SH-SY5Y (cell line): ENCODE data around the gene TMEM132C.

Source experiments
- GATA2 ChIP-seq: IDR thresholded peaks from 2 replicates; pipeline ENCODE4 v1.6.1; 2011; ENCODE audit warnings: mild to moderate bottlenecking, low read depth, low read length
- GATA3 ChIP-seq: IDR thresholded peaks from 2 replicates; pipeline ENCODE4 v1.6.1; 2011; ENCODE audit warnings: low read depth, mild to moderate bottlenecking, low read length, moderate library complexity

The TMEM132C gene

DNA sequence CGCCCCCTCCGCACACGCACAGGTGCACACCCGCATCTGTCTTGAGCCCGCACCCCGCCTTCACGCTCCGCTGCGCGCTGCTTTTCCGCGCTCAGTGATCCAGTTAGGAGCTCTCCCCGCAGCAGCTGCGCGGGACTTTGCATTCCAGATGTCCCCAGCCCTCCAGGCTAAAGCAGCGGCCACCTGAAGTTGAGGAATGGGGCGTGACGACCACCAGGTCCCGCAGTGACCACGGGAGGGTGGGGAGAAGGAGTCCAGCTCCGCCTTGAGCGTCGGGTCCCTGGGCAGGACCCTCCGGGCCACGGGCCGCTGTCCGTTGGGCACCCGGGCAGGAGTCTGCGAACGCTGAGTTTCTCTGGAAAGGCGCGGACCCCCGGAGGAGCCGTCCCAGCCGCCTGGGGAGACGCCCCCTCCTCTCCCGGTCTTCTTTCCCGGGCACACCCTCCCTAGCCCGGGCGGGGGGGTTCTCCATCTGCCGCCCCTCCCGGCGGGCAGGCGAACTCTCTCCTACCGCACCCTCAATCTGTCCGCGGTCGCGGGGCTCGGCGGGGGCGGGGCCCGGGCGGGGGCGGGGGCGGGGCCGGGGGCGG is 334 bp upstream of the TMEM132C start:
- TF ChIP-seq GATA3 (no peak), GATA2 (no peak)

DNA sequence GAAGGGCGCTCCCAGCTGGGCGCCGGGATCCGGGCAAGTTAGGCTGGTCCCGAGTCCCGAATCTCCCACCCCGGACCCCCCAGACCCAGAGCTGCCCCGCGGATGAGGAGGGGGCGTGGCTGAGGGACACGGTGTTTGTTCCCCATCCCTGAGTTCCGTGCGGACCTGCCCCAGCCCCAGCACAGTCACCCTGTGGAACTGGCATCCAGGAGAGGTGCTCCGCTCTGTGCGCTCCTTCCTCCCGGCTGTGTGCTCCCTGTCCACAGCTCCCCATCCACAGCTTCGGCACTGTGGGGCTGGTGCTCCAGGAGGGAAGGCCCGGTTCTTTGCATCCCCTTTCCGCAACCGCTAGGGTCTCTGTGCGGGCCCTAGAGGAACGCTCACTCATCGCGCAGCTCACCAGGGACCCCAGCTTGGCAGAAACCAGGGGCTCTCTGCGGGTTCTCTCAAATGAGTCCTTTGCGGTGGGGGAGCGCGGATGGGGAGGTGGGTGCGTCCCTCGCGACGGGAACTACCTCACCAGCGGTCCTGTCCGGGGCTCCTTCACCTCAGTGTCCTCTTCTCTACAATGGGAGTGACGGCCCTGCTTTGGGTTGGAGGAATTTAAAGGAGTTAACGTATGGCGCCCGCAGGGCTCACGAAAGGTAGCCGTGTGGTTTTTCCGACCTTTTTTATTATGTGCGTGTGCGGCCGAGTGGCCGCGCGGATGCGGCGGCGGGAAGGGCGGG is 845 bp downstream of the TMEM132C start:
- no peak for TF ChIP-seq GATA2
- TF ChIP-seq GATA3, result no peak

DNA sequence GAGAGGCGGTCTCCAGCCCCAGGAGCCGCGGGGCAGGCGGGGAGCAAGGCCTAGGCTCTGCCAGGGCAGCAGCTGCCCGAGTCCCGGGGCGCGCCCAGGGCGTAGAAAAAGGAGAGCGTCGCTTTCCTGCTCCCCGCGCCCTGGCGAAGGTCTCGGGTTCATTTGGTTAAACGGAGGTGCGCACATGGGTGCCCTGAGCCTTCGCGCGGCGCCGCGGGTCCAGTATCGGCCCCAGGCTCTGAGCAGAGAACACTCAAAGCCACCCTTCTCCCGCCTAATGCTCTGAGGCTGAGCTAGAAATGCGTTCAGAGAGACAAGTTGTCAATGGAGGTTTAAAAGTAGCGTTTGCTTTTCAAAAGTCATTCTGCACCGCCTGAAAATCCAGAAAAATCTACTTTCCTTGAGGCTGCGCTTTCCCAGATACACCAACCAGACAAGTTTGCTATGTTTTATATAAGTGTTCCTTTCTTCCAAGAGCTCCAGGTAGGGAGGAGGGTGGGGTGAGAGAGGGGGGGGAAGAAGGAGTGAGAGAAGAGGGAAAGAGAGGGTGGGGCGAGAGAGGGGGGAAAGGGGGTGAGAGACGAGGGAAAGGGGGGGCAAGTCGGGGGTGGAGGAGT is 1.5 kb downstream of the TMEM132C start:
- TF ChIP-seq GATA3 (no peak), GATA2 (no peak)

DNA sequence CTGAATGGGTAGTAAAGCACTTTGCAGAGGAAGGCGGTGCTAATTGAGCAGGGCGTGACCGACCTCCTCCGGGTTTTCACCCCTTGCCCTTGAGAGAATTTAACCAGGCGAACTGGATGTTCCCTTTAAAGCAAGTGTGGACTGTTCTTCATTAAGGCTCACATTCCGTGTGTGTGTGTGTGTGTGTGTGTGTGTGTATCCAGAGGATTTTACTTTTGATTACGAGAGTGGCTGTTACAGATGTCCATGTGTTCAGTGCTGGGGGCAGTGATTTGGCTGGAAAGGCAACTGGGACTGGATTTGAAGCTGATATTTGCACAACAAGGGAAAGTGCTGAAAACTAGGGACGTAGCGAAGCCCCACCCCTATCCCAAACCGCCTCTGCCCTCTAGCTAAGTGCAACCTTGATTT is 2.2 kb downstream of the TMEM132C start:
- TF ChIP-seq GATA2 (no peak), GATA3 (no peak)

DNA sequence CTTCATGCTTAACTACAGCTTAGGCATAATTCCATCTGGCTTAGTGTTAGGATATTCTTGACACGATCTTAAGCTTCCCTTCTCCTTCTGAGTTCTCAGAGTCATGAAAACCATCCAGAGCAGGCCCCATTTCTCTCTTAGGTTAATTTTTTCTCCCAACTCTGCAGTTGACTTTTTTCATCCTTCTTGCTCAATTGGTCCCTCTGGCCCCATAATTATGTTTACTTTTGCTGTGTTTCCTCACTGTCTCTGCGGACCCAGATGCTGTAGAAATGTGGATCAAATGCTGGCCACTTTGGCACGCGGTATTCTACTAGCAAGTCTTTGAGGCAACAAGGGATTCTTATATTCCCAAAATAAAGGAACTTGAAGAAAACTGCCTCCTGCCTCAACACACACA is 9.5 kb downstream of the TMEM132C start:
- no peak for TF ChIP-seq GATA3
- TF ChIP-seq GATA2, result no peak

DNA sequence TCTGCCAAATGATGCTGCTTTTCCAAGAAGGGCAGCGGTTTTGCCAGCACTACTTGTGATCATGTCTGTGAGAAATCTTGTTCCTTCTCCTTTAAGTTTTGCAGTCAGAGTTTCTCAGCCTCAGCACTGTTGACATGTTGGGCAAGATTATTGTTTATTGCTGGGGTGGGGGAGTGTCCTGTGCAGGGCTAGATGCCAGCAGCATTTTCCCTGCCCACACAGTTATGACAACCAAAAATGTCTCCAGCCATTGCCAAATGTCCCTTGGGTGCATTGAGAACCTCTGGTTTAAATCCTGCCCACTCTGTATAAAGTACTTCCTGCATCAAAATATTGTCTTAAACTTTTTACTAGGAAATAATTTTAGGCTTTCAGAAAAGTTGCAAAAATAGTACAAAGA is 20.0 kb downstream of the TMEM132C start:
- TF ChIP-seq GATA2 (no peak), GATA3 (no peak)

DNA sequence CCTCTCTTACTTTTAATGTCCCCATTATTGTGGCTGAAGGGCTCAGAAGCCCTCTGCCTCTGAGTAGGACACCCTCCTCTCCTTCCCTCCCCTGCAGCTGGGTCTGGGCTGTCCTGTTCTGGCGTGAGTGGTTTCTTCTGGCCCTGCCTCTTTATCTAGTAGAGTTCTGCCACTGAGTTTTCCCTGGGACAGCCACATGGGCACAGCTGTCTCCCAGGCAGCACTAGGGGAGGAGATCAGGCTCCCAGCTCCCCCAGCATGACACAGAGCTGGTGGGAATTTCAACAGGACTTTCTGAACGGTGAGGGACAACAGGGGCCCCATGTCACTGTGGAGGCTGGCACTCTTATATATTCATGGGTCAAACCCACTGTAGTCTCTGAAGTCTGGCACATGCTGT is 21.4 kb downstream of the TMEM132C start:
- no peak for TF ChIP-seq GATA2
- no peak for TF ChIP-seq GATA3

DNA sequence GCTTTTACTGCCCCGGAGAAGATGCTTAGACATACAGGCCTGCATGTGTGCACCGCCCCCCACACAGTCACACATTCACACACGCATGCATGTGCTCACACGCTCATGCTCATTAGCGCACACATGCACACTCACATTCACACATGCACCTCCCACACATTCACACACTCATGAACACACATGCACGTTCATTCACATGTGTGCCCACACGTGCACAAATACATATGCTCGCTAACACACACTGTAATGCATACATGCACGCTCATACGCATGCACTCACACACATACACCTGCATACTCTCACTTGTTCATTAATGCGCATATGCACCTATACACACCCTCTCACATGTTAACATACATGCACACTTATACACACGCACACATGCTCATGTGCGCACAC is 21.9 kb downstream of the TMEM132C start:
- no peak for TF ChIP-seq GATA2
- TF ChIP-seq GATA3, result no peak

DNA sequence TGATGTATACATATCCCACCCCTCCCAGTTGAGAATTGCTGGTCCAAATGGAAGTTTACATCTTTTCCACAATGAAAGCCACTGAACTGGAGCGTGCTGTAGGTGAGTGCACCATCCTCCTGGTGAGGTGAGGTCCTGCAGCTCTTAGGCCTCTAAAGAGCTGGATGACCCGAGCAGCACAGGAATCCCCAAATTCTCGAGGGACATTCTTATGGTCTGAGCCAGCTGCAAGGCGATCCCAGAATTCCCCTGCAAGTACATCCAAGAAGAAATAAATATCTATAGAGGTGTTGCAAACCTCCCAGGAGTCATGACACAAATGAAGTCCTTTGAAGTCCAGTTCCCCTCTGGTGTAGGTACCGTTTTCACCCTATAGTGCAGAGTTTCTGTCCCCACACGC is 24.0 kb downstream of the TMEM132C start:
- TF ChIP-seq GATA2, result no peak
- TF ChIP-seq GATA3, result no peak

DNA sequence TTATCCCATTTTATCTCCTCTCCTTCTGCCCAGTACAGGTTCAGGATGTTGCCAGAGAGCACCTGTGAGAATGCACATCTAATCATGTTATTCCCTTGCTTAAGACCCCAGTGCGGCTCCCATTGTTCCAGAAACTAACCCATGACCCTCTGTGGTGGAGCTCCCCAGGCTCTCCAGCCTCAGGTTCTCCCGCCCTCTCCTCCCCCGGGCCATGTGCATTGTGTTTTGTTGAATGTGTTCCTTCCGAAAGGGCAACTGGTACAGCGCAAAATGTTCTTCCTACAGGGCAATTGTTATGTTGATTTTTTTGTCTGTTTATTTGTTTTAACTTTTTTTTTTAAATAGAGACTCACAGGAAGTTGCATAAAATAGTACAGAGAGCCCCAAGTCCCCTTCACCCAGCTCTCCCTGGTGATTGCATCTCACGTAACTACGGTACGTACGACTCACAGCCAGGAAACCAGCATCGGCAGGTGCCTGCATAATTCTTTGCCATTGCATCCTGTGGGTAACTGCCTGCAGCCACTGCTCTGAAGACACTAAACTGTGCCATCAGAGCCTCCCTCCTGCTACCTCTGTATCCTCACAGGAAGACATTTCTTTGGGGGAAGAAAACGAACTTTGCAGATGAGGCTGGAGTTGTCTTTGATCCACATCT is 31.2 kb downstream of the TMEM132C start:
- no peak for TF ChIP-seq GATA3
- TF ChIP-seq GATA2, result no peak

DNA sequence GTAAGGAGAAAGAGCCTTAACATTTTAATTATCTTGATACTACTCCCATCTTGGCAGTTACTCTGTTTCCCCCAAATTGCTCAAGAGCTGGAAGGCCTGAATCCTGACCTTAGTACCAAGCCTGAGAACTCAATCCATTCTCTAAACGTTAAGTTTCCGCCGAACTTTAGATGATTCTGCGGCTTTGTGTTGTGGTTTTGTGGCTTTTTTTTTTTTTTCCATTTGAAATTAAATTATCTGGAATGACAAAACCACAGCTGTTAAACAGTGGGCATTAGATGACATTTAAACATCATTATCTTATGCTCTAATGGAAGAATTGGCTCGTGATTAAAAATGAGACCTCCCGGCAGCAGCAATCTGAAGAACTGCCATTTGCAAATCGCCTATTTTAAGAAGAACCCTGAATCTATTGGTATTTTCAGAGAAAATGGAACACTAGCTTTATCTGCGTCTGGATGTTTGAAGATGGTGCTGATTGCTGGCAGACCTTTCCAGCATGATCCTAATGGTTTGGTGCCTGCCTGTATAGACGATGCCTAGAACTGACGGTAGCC is 38.4 kb downstream of the TMEM132C start:
- no peak for TF ChIP-seq GATA3

DNA sequence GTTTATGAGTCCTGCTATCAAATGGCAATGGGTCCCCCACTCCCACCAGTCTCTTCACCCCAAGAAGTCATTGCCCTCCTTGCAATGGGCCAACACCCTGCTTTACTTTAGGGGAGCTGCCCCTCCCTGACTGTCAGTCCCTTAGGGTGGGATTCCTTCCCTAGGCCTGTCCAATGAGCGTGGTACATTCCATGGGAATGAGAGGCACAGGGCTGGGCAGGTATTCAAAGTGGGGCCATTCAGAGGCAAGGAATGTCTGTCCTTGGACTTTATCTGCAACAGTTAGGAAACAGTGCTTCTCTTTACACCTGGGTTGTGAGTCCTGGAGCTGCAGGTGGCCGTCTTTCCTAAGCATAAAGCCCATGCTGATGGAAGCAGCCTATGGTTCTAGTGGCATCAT is 40.8 kb downstream of the TMEM132C start:
- TF ChIP-seq GATA3 (no peak), GATA2 (no peak)

DNA sequence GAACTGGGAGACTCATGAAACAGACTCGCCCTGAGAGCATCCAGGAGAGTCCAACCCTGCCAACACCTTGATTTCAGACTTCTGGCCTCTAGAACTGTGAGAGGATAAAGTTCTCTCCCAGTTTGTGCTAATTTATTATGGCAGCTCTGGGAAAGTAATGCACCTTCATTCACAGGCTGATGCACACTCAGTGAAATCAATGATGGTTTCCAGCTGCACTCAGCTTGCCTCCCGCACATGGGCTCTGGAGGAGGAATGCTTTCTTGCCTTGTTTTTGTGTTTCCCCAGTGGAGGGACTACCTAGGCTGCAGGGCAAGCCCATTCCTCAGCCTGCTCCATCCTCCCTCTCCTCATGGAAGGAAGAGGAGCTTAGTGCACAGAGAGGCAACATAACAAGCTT is 45.7 kb downstream of the TMEM132C start:
- TF ChIP-seq GATA2 (no peak), GATA3 (no peak)

DNA sequence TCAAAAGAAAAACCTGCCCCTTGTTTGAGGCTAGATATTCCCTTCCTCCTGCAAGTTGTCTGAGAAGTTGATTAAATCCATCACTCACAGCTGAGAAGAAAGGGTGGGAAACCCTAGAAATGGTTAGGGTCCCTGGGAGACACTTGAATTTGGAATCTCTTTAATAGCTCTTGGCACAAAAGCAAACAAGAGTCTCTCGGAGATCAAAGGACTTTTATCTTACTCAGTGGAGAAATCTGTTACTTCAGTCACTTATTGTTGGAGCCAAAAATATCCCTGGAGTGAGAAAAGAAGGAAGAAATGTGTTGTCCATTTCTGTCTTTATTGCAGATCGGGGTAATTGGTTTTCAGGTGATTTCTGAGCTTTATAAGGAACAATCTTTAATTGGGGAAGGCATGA is 47.0 kb downstream of the TMEM132C start:
- TF ChIP-seq GATA3 (no peak), GATA2 (no peak)
